Vagina (tissue), 2 donors: ENCODE data around the gene SLC13A3. TPM values are rescaled to one million over a fixed set of nuclear protein-coding genes. Genes with fewer than 3 reads are reported as not detected.

Source experiments
- DNase-seq, 2 donors: peaks; one replicate each; pipeline ENCODE4 v3.0.0-alpha.2; 2017; ENCODE audit errors: extremely low spot score in 2 of 2
- H3K27ac ChIP-seq: fragments of 200-600 bp; sonication (generic); one replicate; pipeline ENCODE4 v1.5.1; 2019
- H3K27me3 ChIP-seq: fragments of 200-600 bp; sonication (generic); one replicate; pipeline ENCODE4 v1.5.1; 2019
- H3K36me3 ChIP-seq, 2 donors: fragments of 200-600 bp; sonication (generic); one replicate each; pipeline ENCODE4 v1.5.1; 2017 to 2019
- H3K4me1 ChIP-seq: fragments of 200-600 bp; sonication (generic); one replicate; pipeline ENCODE4 v1.5.1; 2019
- H3K4me3 ChIP-seq, 2 donors: fragments of 200-600 bp; sonication (generic); 1 replicate in 1 of 2; 2 replicates in 1 of 2; pipeline ENCODE4 v1.5.1; 2016 to 2019
- H3K9me3 ChIP-seq: fragments of 200-600 bp; sonication (generic); one replicate; pipeline ENCODE4 v1.5.1; 2019
- CTCF ChIP-seq, 3 experiments: fragments of 450-650 bp in 2 of 3; fragments of 200-600 bp in 1 of 3; sonication (generic) in 1 of 3; IDR thresholded peaks; one replicate each; pipeline ENCODE4 v1.5.1; 2017 to 2019; ENCODE audit warnings: antibody characterized with exemption in 3 of 3, mild to moderate bottlenecking in 2 of 3, moderate library complexity in 2 of 3
- POLR2A ChIP-seq, 2 donors: fragments of 450-650 bp; IDR thresholded peaks; one replicate each; pipeline ENCODE4 v1.6.1; 2017; ENCODE audit warnings: antibody characterized with exemption in 2 of 2, mild to moderate bottlenecking in 2 of 2, moderate library complexity in 2 of 2
- POLR2AphosphoS5 ChIP-seq, 2 donors: sonication (generic); formaldehyde crosslinking; IDR thresholded peaks; one replicate each; pipeline ENCODE4 v1.9.0; 2017; ENCODE audit warnings: antibody characterized with exemption in 2 of 2, mild to moderate bottlenecking in 2 of 2, low read depth in 1 of 2; ENCODE audit not compliant: insufficient read depth in 1 of 2
- intact Hi-C: fragments of 100-400 bp; cut with DNase I; formaldehyde crosslinking; loops from one replicate; pipeline ENCODE4 v1.15.1; 2023
- total RNA-seq: library from RNA; depleted of rRNA; stranded (reverse); fragments of >200 nt; gene quantifications from one replicate; pipeline ENCODE4 v1.2.3, GENCODE V29; 2016

The SLC13A3 gene
- total RNA-seq, 1 donor from 2014 or later: 1.2 TPM

GRCh38 chr20:46548688-46549087, 102.6 kb downstream of the SLC13A3 start:
- Histone ChIP-seq H3K9me3 (no peaks in the 10 kb centered on the region), H3K4me1 (no peaks in the 10 kb centered on the region), H3K4me3 (no peak overlapping the region), H3K27ac (no peak overlapping the region), H3K36me3 (no peaks in the 10 kb centered on the region), H3K27me3 (no peaks in the 10 kb centered on the region)
- intact Hi-C loops: no loop called here
- no peak for TF ChIP-seq POLR2A (IDR thresholded peaks at IDR 0.05)
- TF ChIP-seq POLR2AphosphoS5 (IDR thresholded peaks at IDR 0.05; ENCODE audit: insufficient read depth in 1 of 2, low read depth in 1 of 2): no peak
- no peak for TF ChIP-seq CTCF (IDR thresholded peaks at IDR 0.05)
- DNase-seq: no peak

- H3K9me3 ChIP-seq: no peaks in the 10 kb centered on the region
- intact Hi-C loops: no loop called here
- H3K4me3 ChIP-seq: no peak overlapping the region
- TF ChIP-seq CTCF (IDR thresholded peaks at IDR 0.05) (no peak), POLR2A (IDR thresholded peaks at IDR 0.05) (no peak), POLR2AphosphoS5 (IDR thresholded peaks at IDR 0.05; ENCODE audit: insufficient read depth in 1 of 2, low read depth in 1 of 2) (no peak)
- no peaks in the 10 kb centered on the region for H3K27me3 ChIP-seq
- H3K4me1 ChIP-seq: no peaks in the 10 kb centered on the region
- H3K36me3 ChIP-seq: no peaks in the 10 kb centered on the region
- no peak overlapping the region for H3K27ac ChIP-seq
- no peak for DNase-seq
These were observed 103.3 kb downstream of the SLC13A3 start for GRCh38 chr20:46547995-46548394.

GRCh38 chr20:46546936-46547335, 104.3 kb downstream of the SLC13A3 start:
- Histone ChIP-seq H3K27me3 (no peaks in the 10 kb centered on the region), H3K4me3 (no peak overlapping the region), H3K9me3 (no peaks in the 10 kb centered on the region), H3K4me1 (no peaks in the 10 kb centered on the region), H3K36me3 (no peaks in the 10 kb centered on the region), H3K27ac (no peak overlapping the region)
- TF ChIP-seq POLR2A (IDR thresholded peaks at IDR 0.05): no peak
- TF ChIP-seq CTCF (IDR thresholded peaks at IDR 0.05): no peak
- TF ChIP-seq POLR2AphosphoS5 (IDR thresholded peaks at IDR 0.05; ENCODE audit: insufficient read depth in 1 of 2, low read depth in 1 of 2): no peak
- no peak for DNase-seq
- intact Hi-C loops: no loop called here

GRCh38 chr20:46546298-46546697, 105.0 kb downstream of the SLC13A3 start:
- Histone ChIP-seq H3K4me3 (no peak overlapping the region), H3K9me3 (no peaks in the 10 kb centered on the region), H3K27me3 (no peaks in the 10 kb centered on the region), H3K4me1 (no peaks in the 10 kb centered on the region), H3K36me3 (no peaks in the 10 kb centered on the region), H3K27ac (no peak overlapping the region)
- TF ChIP-seq POLR2A (IDR thresholded peaks at IDR 0.05) (no peak), CTCF (IDR thresholded peaks at IDR 0.05) (no peak), POLR2AphosphoS5 (IDR thresholded peaks at IDR 0.05; ENCODE audit: insufficient read depth in 1 of 2, low read depth in 1 of 2) (no peak)
- DNase-seq: no peak
- intact Hi-C loops: no loop called here

GRCh38 chr20:46545827-46546138, 105.5 kb downstream of the SLC13A3 start:
- H3K36me3 ChIP-seq: no peaks in the 10 kb centered on the region
- DNase-seq: no peak
- no peaks in the 10 kb centered on the region for H3K27me3 ChIP-seq
- H3K27ac ChIP-seq: no peak overlapping the region
- no peak for TF ChIP-seq POLR2AphosphoS5 (IDR thresholded peaks at IDR 0.05; ENCODE audit: insufficient read depth in 1 of 2, low read depth in 1 of 2)
- TF ChIP-seq POLR2A (IDR thresholded peaks at IDR 0.05): no peak
- TF ChIP-seq CTCF (IDR thresholded peaks at IDR 0.05): no peak
- H3K4me1 ChIP-seq: no peaks in the 10 kb centered on the region
- H3K9me3 ChIP-seq: no peaks in the 10 kb centered on the region
- intact Hi-C loops: no loop called here
- H3K4me3 ChIP-seq: no peak overlapping the region
